T47D (cell line): ENCODE measurements around the gene LRMDA.

Source experiments
- DNase-seq, 2 experiments: peaks; one replicate each; pipeline versions ENCODE4 v3.0.0 to v3.0.0-alpha.2; 2011 to 2012; ENCODE audit warnings: low read depth in 1 of 2, low spot score in 1 of 2
- JUND ChIP-seq: IDR thresholded peaks from 2 replicates; pipeline ENCODE4 v1.6.1; 2012; ENCODE audit warnings: low read depth
- in situ Hi-C: cut with HindIII; loops from 2 replicates; pipeline ENCODE4 v1.10.0; 2016; ENCODE audit warnings: low sequenced_read_pairs, low pct_unique_long_range_greater_than_20kb

LRMDA gene

DNA sequence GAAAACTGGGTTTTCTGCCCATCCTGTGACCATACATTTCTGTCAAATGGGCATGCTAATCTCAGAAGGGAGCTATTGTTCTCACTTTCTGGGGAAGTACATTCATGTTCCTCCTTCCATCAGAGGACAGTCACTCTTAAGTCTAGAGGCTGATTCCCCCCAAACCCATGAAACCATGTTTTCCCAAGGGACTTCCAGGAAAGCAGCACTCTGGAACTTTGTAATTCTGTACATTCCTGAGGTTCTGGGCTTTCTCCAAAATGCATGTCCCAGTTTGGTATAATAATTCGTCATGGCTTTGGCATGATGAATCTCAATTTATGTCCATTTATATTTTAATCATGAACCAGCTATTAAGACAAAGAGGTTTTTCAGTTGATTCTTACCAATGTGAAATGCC is 688.1 kb downstream of the LRMDA start:
- no peak for TF ChIP-seq JUND
- no peak for DNase-seq
- in situ Hi-C loops = no loop called here

- in situ Hi-C loops = no loop called here
- no peak for TF ChIP-seq JUND
- DNase-seq = no peak
These were observed 690.6 kb downstream of the LRMDA start for GRCh38 chr10:76122056-76122455.

DNA sequence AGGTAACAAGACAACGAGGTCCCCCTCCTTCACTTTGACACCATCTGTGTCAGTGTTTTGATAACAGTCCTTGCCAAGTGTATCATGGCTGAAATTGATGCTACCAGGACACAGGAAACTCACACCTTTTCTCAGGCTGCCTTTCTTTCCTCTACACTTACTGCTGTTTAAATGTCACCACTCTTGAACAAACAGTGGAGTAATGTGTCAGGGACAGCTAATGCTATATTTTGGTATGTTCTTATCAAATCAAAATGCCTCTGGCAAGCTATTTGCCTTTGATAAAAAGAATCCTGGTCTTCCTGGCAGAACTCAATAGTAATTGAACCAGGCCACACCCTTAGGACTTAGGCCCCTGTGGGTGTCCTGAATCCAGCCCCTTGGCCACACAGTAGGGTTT is 692.9 kb downstream of the LRMDA start:
- in situ Hi-C loops = no loop called here
- no peak for DNase-seq
- no peak for TF ChIP-seq JUND

- TF ChIP-seq JUND = no peak
- in situ Hi-C loops = no loop called here
- DNase-seq = no peak
These were observed 694.5 kb downstream of the LRMDA start for GRCh38 chr10:76125900-76126299.

GRCh38 chr10:76126607-76127527 is 695.4 kb downstream of the LRMDA start:
- TF ChIP-seq JUND = no peak
- in situ Hi-C loops = no loop called here
- DNase-seq = no peak

- in situ Hi-C loops = no loop called here
- DNase-seq = peak in 1 of 2 experiments; percentile 59
- TF ChIP-seq JUND = no peak
These were observed 696.7 kb downstream of the LRMDA start for GRCh38 chr10:76127984-76128589.

- no peak for TF ChIP-seq JUND
- in situ Hi-C loops = no loop called here
- no peak for DNase-seq
These were observed 697.8 kb downstream of the LRMDA start for GRCh38 chr10:76129213-76129612.

DNA sequence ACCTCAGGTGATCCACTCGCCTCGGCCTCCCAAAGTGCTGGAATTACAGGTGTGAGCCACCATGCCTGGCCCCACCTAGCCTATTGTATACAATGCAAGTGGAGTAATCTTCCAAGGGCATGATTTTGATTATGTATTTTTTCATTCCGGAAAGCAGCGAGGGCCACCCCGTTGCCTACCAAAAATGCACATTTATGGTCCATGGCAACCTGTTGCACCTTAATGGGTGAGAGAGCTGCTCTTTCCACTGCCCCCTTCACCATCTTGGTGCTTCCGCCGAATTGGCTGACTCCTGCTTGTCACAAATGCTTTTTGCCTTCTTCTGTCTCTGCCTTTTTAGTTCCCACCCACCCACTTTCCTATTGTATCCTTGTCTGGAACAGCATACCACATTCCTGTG is 699.5 kb downstream of the LRMDA start:
- DNase-seq = no peak
- in situ Hi-C loops = no loop called here
- no peak for TF ChIP-seq JUND

DNA sequence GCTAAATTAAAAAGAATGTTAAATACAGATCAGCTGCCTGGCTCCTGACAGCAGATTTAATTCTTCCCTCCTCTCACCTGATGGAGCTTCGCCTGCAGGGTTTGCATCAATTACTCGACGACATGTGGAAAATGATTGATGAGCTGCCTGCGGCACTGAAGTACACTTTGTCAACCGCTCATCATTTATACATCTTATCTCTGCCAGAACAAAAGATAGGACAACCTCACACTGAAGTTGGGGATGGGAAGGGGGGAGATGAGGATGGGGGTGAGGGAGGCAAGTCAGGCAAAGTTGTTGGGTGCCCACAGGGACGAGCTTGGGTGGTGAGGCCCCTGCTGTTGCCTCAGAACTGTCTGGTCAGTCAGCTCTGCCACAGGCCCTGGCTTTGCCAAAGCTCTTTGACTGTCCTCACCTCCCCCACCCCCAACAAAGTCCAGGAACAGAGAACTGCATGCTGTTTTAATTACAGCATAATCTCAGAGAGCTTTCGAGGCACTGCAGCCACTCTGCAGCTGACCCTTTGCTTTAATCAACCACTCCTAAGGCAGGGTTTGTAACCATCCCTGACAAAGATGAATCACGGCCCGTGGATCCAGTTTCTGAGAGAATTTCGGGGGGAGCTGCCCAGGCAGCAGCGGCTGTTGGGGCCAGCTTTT is 702.3 kb downstream of the LRMDA start:
- in situ Hi-C loops = no loop called here

GRCh38 chr10:76136961-76137360 is 705.5 kb downstream of the LRMDA start:
- no peak for DNase-seq
- TF ChIP-seq JUND = no peak
- in situ Hi-C loops = no loop called here

More for the DNA sequence above, 702.3 kb downstream of the LRMDA start:
- no peak for DNase-seq
- TF ChIP-seq JUND = no peak

DNA sequence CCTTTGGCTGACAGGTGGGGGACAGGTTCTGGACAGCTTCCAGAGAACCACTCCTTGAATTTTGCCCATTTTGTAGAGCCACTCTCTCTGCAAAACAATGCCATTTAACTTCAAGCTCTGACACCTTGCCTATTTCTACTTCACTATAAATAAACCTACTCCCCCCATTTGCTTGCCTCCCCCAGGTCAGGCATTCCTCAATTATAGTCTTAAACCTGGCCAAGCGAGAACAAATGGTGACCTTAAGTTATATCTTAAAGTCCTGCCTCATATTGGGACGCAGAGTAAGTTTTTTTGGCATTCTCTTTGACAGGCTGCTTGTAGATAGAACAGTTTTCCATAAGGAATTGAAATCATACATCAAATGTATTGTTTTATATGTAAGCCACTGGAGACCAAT is 706.9 kb downstream of the LRMDA start:
- TF ChIP-seq JUND = no peak
- no peak for DNase-seq
- in situ Hi-C loops = no loop called here

DNA sequence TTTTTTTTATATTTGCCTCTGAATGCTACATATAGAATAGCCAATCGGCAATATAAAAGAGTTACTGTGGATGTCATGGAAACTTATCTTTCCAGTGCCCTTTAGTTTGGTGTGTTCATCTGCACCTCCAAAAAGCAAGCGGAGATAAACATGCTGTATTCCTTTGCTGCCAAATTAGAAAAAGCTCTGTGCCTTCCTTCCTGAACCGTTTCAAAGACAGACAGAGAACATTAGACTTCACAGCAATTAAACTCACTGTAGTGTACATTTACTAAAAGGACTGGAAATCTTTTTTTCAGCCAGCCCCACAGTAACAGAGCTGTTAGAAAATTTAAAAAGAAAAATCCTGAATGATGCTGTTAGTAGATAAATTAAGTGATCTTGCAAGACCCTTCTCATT is 707.5 kb downstream of the LRMDA start:
- TF ChIP-seq JUND = no peak
- in situ Hi-C loops = no loop called here
- DNase-seq = no peak

- TF ChIP-seq JUND = no peak
- DNase-seq = no peak
- in situ Hi-C loops = no loop called here
These were observed 708.0 kb downstream of the LRMDA start for GRCh38 chr10:76139431-76139830.
